Measurements from ENCODE around the gene AGBL2.

DNA sequence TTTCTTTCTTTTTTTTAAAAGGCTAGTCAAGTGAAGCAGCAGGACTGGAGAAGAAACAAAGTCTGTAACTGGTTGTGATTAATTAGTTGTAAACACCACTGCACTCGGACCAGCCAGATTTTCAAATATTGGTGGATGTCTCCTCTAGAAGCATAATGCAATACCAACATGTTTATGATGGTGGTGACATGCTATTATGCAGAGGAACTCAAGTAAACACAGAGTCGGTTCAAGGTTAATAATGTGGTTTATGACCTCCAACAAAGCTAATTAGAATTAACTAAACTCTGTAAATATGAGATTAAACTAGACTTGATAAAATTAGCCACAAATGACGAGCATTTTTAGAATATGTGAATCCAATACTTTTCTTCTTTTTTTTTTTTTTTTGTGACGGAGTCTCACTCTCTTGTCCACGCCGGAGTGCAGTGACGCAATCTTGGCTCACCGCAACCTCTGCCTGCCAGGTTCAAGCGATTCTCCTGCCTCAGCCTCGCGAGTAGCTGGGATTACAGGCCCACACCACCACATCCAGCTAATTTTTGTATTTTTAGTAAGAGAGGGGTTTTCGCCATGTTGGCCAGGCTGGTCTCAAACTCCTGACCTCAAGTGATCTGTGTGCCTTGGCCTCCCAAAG lies 11.8 kb upstream of the AGBL2 start:
- no peak for TF ChIP-seq POLR2A (IDR thresholded peaks at IDR 0.05)
- TF ChIP-seq, protein P1, sequence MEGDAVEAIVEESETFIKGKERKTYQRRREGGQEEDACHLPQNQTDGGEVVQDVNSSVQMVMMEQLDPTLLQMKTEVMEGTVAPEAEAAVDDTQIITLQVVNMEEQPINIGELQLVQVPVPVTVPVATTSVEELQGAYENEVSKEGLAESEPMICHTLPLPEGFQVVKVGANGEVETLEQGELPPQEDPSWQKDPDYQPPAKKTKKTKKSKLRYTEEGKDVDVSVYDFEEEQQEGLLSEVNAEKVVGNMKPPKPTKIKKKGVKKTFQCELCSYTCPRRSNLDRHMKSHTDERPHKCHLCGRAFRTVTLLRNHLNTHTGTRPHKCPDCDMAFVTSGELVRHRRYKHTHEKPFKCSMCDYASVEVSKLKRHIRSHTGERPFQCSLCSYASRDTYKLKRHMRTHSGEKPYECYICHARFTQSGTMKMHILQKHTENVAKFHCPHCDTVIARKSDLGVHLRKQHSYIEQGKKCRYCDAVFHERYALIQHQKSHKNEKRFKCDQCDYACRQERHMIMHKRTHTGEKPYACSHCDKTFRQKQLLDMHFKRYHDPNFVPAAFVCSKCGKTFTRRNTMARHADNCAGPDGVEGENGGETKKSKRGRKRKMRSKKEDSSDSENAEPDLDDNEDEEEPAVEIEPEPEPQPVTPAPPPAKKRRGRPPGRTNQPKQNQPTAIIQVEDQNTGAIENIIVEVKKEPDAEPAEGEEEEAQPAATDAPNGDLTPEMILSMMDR (IDR thresholded peaks at IDR 0.05): no peak
- no peak for TF ChIP-seq EP300 (IDR thresholded peaks at IDR 0.05)

Data from suprapubic skin (tissue), 3 donors.